ENCODE results near the gene AGFG2.

Gene AGFG2

DNA sequence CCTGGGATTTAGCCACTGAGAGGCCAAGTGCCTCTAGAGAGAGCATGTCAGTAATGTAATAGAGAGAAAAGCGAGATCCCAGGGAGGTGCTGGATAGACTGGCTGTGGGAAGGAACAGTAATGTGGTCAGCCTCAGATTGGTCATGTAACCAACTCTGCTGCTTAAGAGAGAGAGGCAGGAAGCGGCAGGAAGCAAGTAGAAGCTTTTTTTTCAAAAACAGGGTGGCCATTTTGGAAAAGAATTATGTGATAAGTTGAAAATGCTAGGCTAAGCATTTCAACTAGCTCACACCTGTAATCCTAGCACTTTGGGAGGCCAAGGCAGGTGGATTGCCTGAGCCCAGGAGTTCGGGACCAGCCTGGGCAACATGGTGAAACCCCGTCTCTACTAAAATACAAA, 59.4 kb downstream of the AGFG2 start (continued):
- no peak for TF ChIP-seq ZNF302 (tag by site-specific recombination; IDR thresholded peaks at IDR 0.05; ENCODE audit: low read depth)
- TF ChIP-seq ZNF785 (tag by site-specific recombination; IDR thresholded peaks at IDR 0.05): no peak
- no peak for TF ChIP-seq ZNF24 (tag by site-specific recombination; IDR thresholded peaks at IDR 0.05)

- no peaks in the 10 kb centered on the region; a peak in 1 of 3 replicates for H3K36me3 ChIP-seq (ENCODE audit: control insufficient read depth in 2 of 2, insufficient read depth in 1 of 2, low read length in 2 of 2)
- TF ChIP-seq ZNF214 (tag by site-specific recombination; IDR thresholded peaks at IDR 0.05; ENCODE audit: borderline replicate concordance) (no peak), GLIS2 (tag by site-specific recombination; IDR thresholded peaks at IDR 0.05) (peak; percentile 27; the same call in 1 of the 2 replicates)
- peaks cover 17% of the 10 kb centered on the region for H3K4me1 ChIP-seq (ENCODE audit: control insufficient read depth, insufficient read depth, low read length)
- ChIA-PET CTCF (interaction anchor here (1.7 kb wide), 1 partner anchor 11 kb away, joined by 5 read pairs; no protein-coding TSS in a partner anchor), POLR2A (interaction anchor here (6.4 kb wide), 1 partner anchor 15 kb away, joined by 41 read pairs; the partner anchor contains the start of genes FBXO24 and LRCH4)
- no peak overlapping the region for H3K27ac ChIP-seq (ENCODE audit: extremely low read depth, low read depth, low read length)
- H3K4me3 ChIP-seq (ENCODE audit: low read depth, low read length): no peak overlapping the region
- H3K9me3 ChIP-seq (ENCODE audit: control insufficient read depth, insufficient read depth, low read depth, low read length): no peaks in the 10 kb centered on the region
These were observed 61.1 kb downstream of the AGFG2 start for GRCh38 chr7:100599911-100600729.

GRCh38 chr7:100600730-100601038, 61.7 kb downstream of the AGFG2 start:
- no peak overlapping the region for H3K4me3 ChIP-seq (ENCODE audit: low read depth, low read length)
- ChIA-PET CTCF (no interaction called here), POLR2A (no interaction called here)
- peaks cover 17% of the 10 kb centered on the region for H3K4me1 ChIP-seq (ENCODE audit: control insufficient read depth, insufficient read depth, low read length)
- H3K27ac ChIP-seq (ENCODE audit: extremely low read depth, low read depth, low read length): no peak overlapping the region
- H3K9me3 ChIP-seq (ENCODE audit: control insufficient read depth, insufficient read depth, low read depth, low read length): no peaks in the 10 kb centered on the region
- no peaks in the 10 kb centered on the region; a peak in 1 of 3 replicates for H3K36me3 ChIP-seq (ENCODE audit: control insufficient read depth in 2 of 2, insufficient read depth in 1 of 2, low read length in 2 of 2)
- no peak for TF ChIP-seq ZNF585B (tag by site-specific recombination; IDR thresholded peaks at IDR 0.05)
- TF ChIP-seq ZNF133 (tag by site-specific recombination; IDR thresholded peaks at IDR 0.05): no peak
- no peak for TF ChIP-seq ZNF785 (tag by site-specific recombination; IDR thresholded peaks at IDR 0.05)
- no peak for TF ChIP-seq ZNF292 (tag by site-specific recombination; IDR thresholded peaks at IDR 0.05; ENCODE audit: borderline replicate concordance, low read depth)
- TF ChIP-seq, protein P1, sequence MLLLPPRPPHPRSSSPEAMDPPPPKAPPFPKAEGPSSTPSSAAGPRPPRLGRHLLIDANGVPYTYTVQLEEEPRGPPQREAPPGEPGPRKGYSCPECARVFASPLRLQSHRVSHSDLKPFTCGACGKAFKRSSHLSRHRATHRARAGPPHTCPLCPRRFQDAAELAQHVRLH (tag by site-specific recombination; IDR thresholded peaks at IDR 0.05): no peak
- no peak for TF ChIP-seq ZNF692 (tag by site-specific recombination; IDR thresholded peaks at IDR 0.05)
- TF ChIP-seq ZFP37 (tag by site-specific recombination; IDR thresholded peaks at IDR 0.05): no peak
- TF ChIP-seq RBAK (tag by site-specific recombination; IDR thresholded peaks at IDR 0.05): no peak
- TF ChIP-seq YY2 (tag by site-specific recombination; IDR thresholded peaks at IDR 0.05): no peak

GRCh38 chr7:100602889-100603725, 64.1 kb downstream of the AGFG2 start:
- Histone ChIP-seq H3K4me3 (ENCODE audit: low read depth, low read length) (no peak overlapping the region), H3K4me1 (ENCODE audit: control insufficient read depth, insufficient read depth, low read length) (peaks cover 17% of the 10 kb centered on the region), H3K9me3 (ENCODE audit: control insufficient read depth, insufficient read depth, low read depth, low read length) (no peaks in the 10 kb centered on the region), H3K27ac (ENCODE audit: extremely low read depth, low read depth, low read length) (peak overlapping the region; percentile 55; the same call in 1 of the 2 replicates), H3K36me3 (ENCODE audit: control insufficient read depth in 2 of 2, insufficient read depth in 1 of 2, low read length in 2 of 2) (peaks cover 0 to 3% of the 10 kb centered on the region in 2 experiments; a peak in 1 of 3 replicates)
- ChIA-PET CTCF (interaction anchor here (0.7 to 1.4 kb wide), 4 partner anchors 12 to 39 kb away, joined by 3 to 4 read pairs (median 4); partner anchors contain the start of genes FBXO24 and LRCH4), POLR2A (interaction anchor here (0.7 to 3.4 kb wide), 7 partner anchors 9 to 1641 kb away, joined by 3 to 64 read pairs (median 4); partner anchors contain the start of genes AGFG2, FBXO24, LRCH4 and MOSPD3)
- TF ChIP-seq, protein P2, sequence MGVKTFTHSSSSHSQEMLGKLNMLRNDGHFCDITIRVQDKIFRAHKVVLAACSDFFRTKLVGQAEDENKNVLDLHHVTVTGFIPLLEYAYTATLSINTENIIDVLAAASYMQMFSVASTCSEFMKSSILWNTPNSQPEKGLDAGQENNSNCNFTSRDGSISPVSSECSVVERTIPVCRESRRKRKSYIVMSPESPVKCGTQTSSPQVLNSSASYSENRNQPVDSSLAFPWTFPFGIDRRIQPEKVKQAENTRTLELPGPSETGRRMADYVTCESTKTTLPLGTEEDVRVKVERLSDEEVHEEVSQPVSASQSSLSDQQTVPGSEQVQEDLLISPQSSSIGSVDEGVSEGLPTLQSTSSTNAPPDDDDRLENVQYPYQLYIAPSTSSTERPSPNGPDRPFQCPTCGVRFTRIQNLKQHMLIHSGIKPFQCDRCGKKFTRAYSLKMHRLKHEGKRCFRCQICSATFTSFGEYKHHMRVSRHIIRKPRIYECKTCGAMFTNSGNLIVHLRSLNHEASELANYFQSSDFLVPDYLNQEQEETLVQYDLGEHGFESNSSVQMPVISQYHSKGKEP (tag by site-specific recombination; IDR thresholded peaks at IDR 0.05): peak; percentile 40; the same call in 1 of the 2 replicates
- TF ChIP-seq ZNF600 (tag by site-specific recombination; IDR thresholded peaks at IDR 0.05) (peak; percentile 38; the same call in 1 of the 2 replicates), GLIS1 (tag by site-specific recombination; IDR thresholded peaks at IDR 0.05) (peak; percentile 87), ZNF664 (tag by site-specific recombination; IDR thresholded peaks at IDR 0.05) (no peak), ZNF10 (tag by site-specific recombination; IDR thresholded peaks at IDR 0.05) (0 out of 2 replicates have a peak, but pooled peaks have one; percentile 32), ZXDB (tag by site-specific recombination; IDR thresholded peaks at IDR 0.05) (peak; percentile 59), IKZF3 (tag by site-specific recombination; IDR thresholded peaks at IDR 0.05) (peak; percentile 72; the same call in 1 of the 2 replicates)
